Smooth muscle cell (in vitro differentiated cells): ENCODE results near the gene COL25A1. TPM values are rescaled to one million over a fixed set of nuclear protein-coding genes. Genes with fewer than 3 reads are reported as not detected.

Source experiments
- DNase-seq: peaks from one replicate; lab custom pipeline; 2025; ENCODE audit not compliant: unreplicated experiment; lab: John Stamatoyannopoulos, UW
- H2AFZ ChIP-seq: fragments of 200-600 bp; sonication (generic); 2 replicates; pipeline ENCODE4 v1.6.0; 2016; ENCODE audit warnings: antibody characterized with exemption, low read depth, mild to moderate bottlenecking
- H3F3A ChIP-seq: fragments of 200-600 bp; sonication (generic); 2 replicates; pipeline ENCODE4 v1.6.0; 2017; ENCODE audit warnings: antibody characterized with exemption, low read depth
- H3K27ac ChIP-seq: fragments of 200-600 bp; sonication (generic); 2 replicates; pipeline ENCODE4 v1.5.1; 2016; ENCODE audit warnings: low read depth, mild to moderate bottlenecking
- H3K27me3 ChIP-seq: fragments of 200-600 bp; sonication (generic); 2 replicates; pipeline ENCODE4 v1.6.1; 2016; ENCODE audit warnings: low read depth, mild to moderate bottlenecking
- H3K36me3 ChIP-seq: fragments of 200-600 bp; sonication (generic); 2 replicates; pipeline ENCODE4 v1.5.1; 2016; ENCODE audit warnings: low read depth
- H3K4me1 ChIP-seq: fragments of 200-600 bp; sonication (generic); 2 replicates; pipeline ENCODE4 v1.5.1; 2016; ENCODE audit warnings: low read depth
- H3K4me2 ChIP-seq: fragments of 200-600 bp; sonication (generic); 2 replicates; pipeline ENCODE4 v1.6.0; 2016; ENCODE audit warnings: mild to moderate bottlenecking
- H3K4me3 ChIP-seq: fragments of 200-600 bp; sonication (generic); 2 replicates; pipeline ENCODE4 v1.5.1; 2016; ENCODE audit warnings: mild to moderate bottlenecking
- H3K79me2 ChIP-seq: fragments of 200-600 bp; sonication (generic); 2 replicates; pipeline ENCODE4 v1.6.0; 2016; ENCODE audit warnings: low read depth, mild to moderate bottlenecking
- H3K9ac ChIP-seq: fragments of 200-600 bp; sonication (generic); 2 replicates; pipeline ENCODE4 v1.6.0; 2016; ENCODE audit warnings: low read depth
- H3K9me3 ChIP-seq: fragments of 200-600 bp; sonication (generic); replicated peaks from 2 replicates; pipeline ENCODE4 v1.5.1; 2016; ENCODE audit warnings: low read depth
- H4K20me1 ChIP-seq: fragments of 200-600 bp; sonication (generic); 2 replicates; pipeline ENCODE4 v1.6.0; 2016; ENCODE audit warnings: low read depth
- WGBS: methylation state at CpG from one replicate; pipeline ENCODE4 v1.1.7; 2016; ENCODE audit warnings: low lambda C conversion rate; 5-methylcytosine and 5-hydroxymethylcytosine counted together
- polyA plus RNA-seq: library from polyadenylated mRNA; unstranded; fragments of >200 nt; fragmentation: Nextera tagmentation; extraction: Ambion mirVana; gene quantifications from 2 replicates; pipeline ENCODE4 v1.2.1, GENCODE V29; 2016
- total RNA-seq: library from RNA; depleted of rRNA; stranded (reverse); fragments of >200 nt; gene quantifications from 2 replicates; pipeline ENCODE4 v1.2.3, GENCODE V29; 2014
- TF ChIP-seq, protein P1 (sequence below): fragments of 200-600 bp; sonication (generic); IDR thresholded peaks from 2 replicates; pipeline ENCODE4 v1.5.1; 2017; ENCODE audit warnings: borderline replicate concordance, mild to moderate bottlenecking, antibody characterized with exemption; ENCODE audit not compliant: insufficient read depth, poor library complexity, severe bottlenecking

The COL25A1 gene
- total and polyA plus RNA-seq, 2 experiments from 2014 or later, result 2.9 to 4.7 TPM

DNA sequence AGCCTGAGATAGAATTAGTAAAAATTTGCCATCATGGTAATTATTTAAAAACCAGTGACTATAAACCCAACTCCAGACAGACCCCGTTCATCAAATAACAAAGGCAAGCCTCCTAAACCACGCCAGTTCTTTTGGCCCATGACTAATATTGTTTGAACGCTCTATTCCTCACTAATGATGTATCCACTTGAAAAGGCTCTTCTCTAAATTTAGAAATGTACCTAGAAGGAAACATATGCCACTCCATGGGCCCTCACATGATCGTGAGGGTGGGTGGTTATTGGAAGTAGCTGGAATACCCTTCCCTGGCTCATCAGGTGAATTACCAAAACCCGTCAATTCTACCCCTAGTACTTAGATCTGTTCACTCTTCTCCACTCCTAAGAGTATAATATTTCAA, 249.2 kb downstream of the COL25A1 start:
- Histone ChIP-seq H3K36me3 (no peaks in the 10 kb centered on the region), H3K9me3 (no peaks in the 10 kb centered on the region), H2AFZ (peak overlapping the region; percentile 62), H3K79me2 (no peaks in the 10 kb centered on the region), H3K9ac (no peak overlapping the region), H4K20me1 (no peaks in the 10 kb centered on the region), H3K27me3 (no peaks in the 10 kb centered on the region), H3K4me2 (no peak overlapping the region), H3K4me1 (no peaks in the 10 kb centered on the region), H3F3A (no peaks in the 10 kb centered on the region), H3K27ac (no peak overlapping the region), H3K4me3 (no peak overlapping the region)
- DNase-seq, result no peak
- TF ChIP-seq, protein P1, sequence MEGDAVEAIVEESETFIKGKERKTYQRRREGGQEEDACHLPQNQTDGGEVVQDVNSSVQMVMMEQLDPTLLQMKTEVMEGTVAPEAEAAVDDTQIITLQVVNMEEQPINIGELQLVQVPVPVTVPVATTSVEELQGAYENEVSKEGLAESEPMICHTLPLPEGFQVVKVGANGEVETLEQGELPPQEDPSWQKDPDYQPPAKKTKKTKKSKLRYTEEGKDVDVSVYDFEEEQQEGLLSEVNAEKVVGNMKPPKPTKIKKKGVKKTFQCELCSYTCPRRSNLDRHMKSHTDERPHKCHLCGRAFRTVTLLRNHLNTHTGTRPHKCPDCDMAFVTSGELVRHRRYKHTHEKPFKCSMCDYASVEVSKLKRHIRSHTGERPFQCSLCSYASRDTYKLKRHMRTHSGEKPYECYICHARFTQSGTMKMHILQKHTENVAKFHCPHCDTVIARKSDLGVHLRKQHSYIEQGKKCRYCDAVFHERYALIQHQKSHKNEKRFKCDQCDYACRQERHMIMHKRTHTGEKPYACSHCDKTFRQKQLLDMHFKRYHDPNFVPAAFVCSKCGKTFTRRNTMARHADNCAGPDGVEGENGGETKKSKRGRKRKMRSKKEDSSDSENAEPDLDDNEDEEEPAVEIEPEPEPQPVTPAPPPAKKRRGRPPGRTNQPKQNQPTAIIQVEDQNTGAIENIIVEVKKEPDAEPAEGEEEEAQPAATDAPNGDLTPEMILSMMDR, result no peak
- WGBS, result 78% methylated on average over 5 of the region's 5 CpGs

DNA sequence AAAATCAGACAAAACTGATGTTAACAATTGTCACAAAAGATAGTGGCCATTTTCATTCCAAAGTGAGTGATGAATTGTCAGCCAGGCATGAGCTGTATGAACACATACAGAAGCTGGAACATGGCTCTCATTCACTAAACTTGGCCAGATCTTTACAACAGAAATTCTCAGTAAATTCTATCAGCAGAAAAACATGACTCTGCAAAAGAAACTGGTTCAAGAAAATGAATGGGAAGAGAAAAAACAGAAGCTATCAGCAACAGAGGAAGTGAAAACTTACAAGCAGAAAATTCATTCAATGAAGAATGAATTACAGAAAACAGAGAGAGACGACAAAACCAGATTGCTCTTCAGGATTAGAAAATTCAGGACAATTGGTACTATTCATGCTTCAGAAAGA, 249.6 kb downstream of the COL25A1 start:
- H3K36me3 ChIP-seq, result no peaks in the 10 kb centered on the region
- H3K9ac ChIP-seq, result no peak overlapping the region
- 52% methylated on average over 1 of the region's 1 CpG for WGBS
- peak overlapping the region; percentile 62 for H2AFZ ChIP-seq
- peak overlapping the region; percentile 15 for H3K27ac ChIP-seq
- H4K20me1 ChIP-seq, result no peaks in the 10 kb centered on the region
- TF ChIP-seq, protein P1, result no peak
- no peak overlapping the region for H3K4me2 ChIP-seq
- no peaks in the 10 kb centered on the region for H3K4me1 ChIP-seq
- H3K27me3 ChIP-seq, result no peaks in the 10 kb centered on the region
- no peak for DNase-seq
- H3F3A ChIP-seq, result no peaks in the 10 kb centered on the region
- no peaks in the 10 kb centered on the region for H3K9me3 ChIP-seq
- no peaks in the 10 kb centered on the region for H3K79me2 ChIP-seq
- H3K4me3 ChIP-seq, result no peak overlapping the region

DNA sequence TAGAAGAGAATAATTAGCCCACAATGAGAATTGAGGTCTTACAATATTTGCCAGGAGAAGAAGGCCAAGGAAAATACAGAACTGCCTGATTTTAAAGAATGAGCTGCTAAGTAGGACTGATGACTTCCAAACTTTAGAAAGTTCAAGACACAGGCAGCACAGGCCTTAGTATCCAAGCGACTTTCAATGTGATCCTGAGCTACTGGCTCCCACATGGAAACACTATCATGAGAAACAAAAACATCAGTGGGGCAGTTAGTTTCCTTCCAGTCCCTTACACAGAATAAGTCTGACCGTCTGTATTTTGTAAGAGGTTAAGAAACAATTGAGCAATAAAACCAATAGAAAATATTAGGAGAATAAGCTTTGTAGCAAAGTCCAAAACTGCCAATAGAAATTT, 251.4 kb downstream of the COL25A1 start:
- no peaks in the 10 kb centered on the region for H3K9me3 ChIP-seq
- H3K79me2 ChIP-seq, result no peaks in the 10 kb centered on the region
- TF ChIP-seq, protein P1, result no peak
- H2AFZ ChIP-seq, result no peak overlapping the region
- H4K20me1 ChIP-seq, result no peaks in the 10 kb centered on the region
- no peaks in the 10 kb centered on the region for H3K4me1 ChIP-seq
- no peak overlapping the region for H3K4me3 ChIP-seq
- WGBS, result 96% methylated on average over 2 of the region's 2 CpGs
- no peaks in the 10 kb centered on the region for H3K27me3 ChIP-seq
- peaks cover 4% of the 10 kb centered on the region for H3F3A ChIP-seq
- no peaks in the 10 kb centered on the region for H3K36me3 ChIP-seq
- no peak overlapping the region for H3K9ac ChIP-seq
- no peak overlapping the region for H3K4me2 ChIP-seq
- no peak overlapping the region for H3K27ac ChIP-seq
- DNase-seq, result no peak

DNA sequence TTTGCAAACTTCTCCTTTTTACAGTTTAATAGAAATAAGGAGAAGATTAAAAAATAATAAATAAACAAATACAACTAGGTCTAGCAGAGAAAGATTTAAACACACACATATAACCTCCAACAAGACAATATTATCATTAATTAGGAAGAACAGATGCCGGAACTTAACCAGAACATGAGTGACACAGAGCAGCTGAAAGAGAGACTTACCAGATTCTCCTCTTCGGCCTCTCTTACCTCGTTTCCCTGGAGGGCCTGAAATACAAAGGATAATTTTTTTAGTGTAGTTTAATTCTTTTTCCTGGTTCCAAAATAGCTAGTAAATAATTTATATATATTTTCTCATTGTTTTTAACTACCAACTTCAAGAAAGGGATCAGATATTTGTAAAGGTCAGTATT, 252.5 kb downstream of the COL25A1 start:
- H3K9ac ChIP-seq, result no peak overlapping the region
- TF ChIP-seq, protein P1, result no peak
- no peaks in the 10 kb centered on the region for H3K79me2 ChIP-seq
- H3K36me3 ChIP-seq, result no peaks in the 10 kb centered on the region
- DNase-seq, result no peak
- H3K27ac ChIP-seq, result no peak overlapping the region
- H4K20me1 ChIP-seq, result no peaks in the 10 kb centered on the region
- no peaks in the 10 kb centered on the region for H3K9me3 ChIP-seq
- no peak overlapping the region for H3K4me3 ChIP-seq
- no peak overlapping the region for H2AFZ ChIP-seq
- 73% methylated on average over 3 of the region's 3 CpGs for WGBS
- H3F3A ChIP-seq, result peaks cover 4% of the 10 kb centered on the region
- no peak overlapping the region for H3K4me2 ChIP-seq
- no peaks in the 10 kb centered on the region for H3K27me3 ChIP-seq
- H3K4me1 ChIP-seq, result no peaks in the 10 kb centered on the region
